HepG2 (cell line): ENCODE results near the gene HSPA1L. TPM values are rescaled to one million over a fixed set of nuclear protein-coding genes. Genes with fewer than 3 reads are reported as not detected.

Experiments used
- ERF ChIP-seq: IDR thresholded peaks from 2 replicates; pipeline ENCODE4 v1.6.1; 2018; ENCODE audit warnings: missing biosample characterization, missing genetic modification reagents
- FOXK2 ChIP-seq: fragments of 450-650 bp; IDR thresholded peaks from 2 replicates; pipeline ENCODE4 v1.6.1; 2016
- FOXO1 ChIP-seq: sonication (generic); formaldehyde crosslinking; IDR thresholded peaks from 2 replicates; pipeline ENCODE4 v1.4.0; 2020; ENCODE audit warnings: missing genetic modification reagents
- GPBP1L1 ChIP-seq: sonication (generic); formaldehyde crosslinking; IDR thresholded peaks from 2 replicates; pipeline ENCODE4 v1.5.0; 2020; ENCODE audit warnings: mild to moderate bottlenecking, missing genetic modification reagents
- HNF4A ChIP-seq: sonication (generic); formaldehyde crosslinking; IDR thresholded peaks from 2 replicates; pipeline ENCODE4 v1.4.0; 2020; ENCODE audit warnings: missing genetic modification reagents
- JARID2 ChIP-seq: sonication (generic); formaldehyde crosslinking; IDR thresholded peaks from 2 replicates; pipeline ENCODE4 v1.8.1; 2023; ENCODE audit warnings: missing genetic modification reagents, inconsistent platforms; ENCODE audit not compliant: insufficient replicate concordance
- KAT7 ChIP-seq: IDR thresholded peaks from 2 replicates; pipeline ENCODE4 v1.6.1; 2018; ENCODE audit warnings: borderline replicate concordance, missing compliant biosample characterization
- KDM1A ChIP-seq: IDR thresholded peaks from 2 replicates; pipeline ENCODE4 v1.6.1; 2016; ENCODE audit warnings: missing compliant biosample characterization
- MAF1 ChIP-seq: sonication (generic); formaldehyde crosslinking; IDR thresholded peaks from 2 replicates; pipeline ENCODE4 v1.5.0; 2020; ENCODE audit warnings: missing genetic modification reagents, borderline replicate concordance
- MAFF ChIP-seq: IDR thresholded peaks from 2 replicates; pipeline ENCODE4 v1.6.1; 2011; ENCODE audit warnings: low read depth, low read length, improper control_type of control experiment
- MIER2 ChIP-seq: IDR thresholded peaks from 2 replicates; pipeline ENCODE4 v1.6.1; 2016; ENCODE audit warnings: missing biosample characterization, missing genetic modification reagents
- MTF1 ChIP-seq: sonication (generic); formaldehyde crosslinking; IDR thresholded peaks from 2 replicates; pipeline ENCODE4 v1.5.0; 2020; ENCODE audit warnings: missing genetic modification reagents
- MXD4 ChIP-seq: IDR thresholded peaks from 2 replicates; pipeline ENCODE4 v1.6.1; 2016; ENCODE audit warnings: mild to moderate bottlenecking, missing biosample characterization, missing genetic modification reagents
- PTBP1 ChIP-seq: fragments of 200-400 bp; formaldehyde crosslinking; IDR thresholded peaks from 2 replicates; pipeline ENCODE4 v1.6.1; 2018; ENCODE audit warnings: low read length, low read depth; ENCODE audit not compliant: poor library complexity, severe bottlenecking
- RFXAP ChIP-seq: sonication (generic); formaldehyde crosslinking; IDR thresholded peaks from 2 replicates; pipeline ENCODE4 v1.4.0; 2020; ENCODE audit warnings: missing genetic modification reagents, borderline replicate concordance
- SIX4 ChIP-seq: sonication (generic); formaldehyde crosslinking; IDR thresholded peaks from 2 replicates; pipeline ENCODE4 v1.4.0; 2020; ENCODE audit warnings: missing genetic modification reagents
- TEF ChIP-seq: sonication (generic); formaldehyde crosslinking; IDR thresholded peaks from 2 replicates; pipeline ENCODE4 v1.5.0; 2020; ENCODE audit warnings: missing genetic modification reagents
- ZNF101 ChIP-seq: sonication (generic); formaldehyde crosslinking; IDR thresholded peaks from 2 replicates; pipeline ENCODE4 v1.4.0; 2020; ENCODE audit warnings: mild to moderate bottlenecking, low read depth, missing genetic modification reagents, borderline replicate concordance
- ZNF235 ChIP-seq: sonication (generic); formaldehyde crosslinking; IDR thresholded peaks from 2 replicates; pipeline ENCODE4 v1.8.1; 2023; ENCODE audit warnings: mild to moderate bottlenecking, missing genetic modification reagents, borderline replicate concordance
- ZNF556 ChIP-seq: sonication (generic); formaldehyde crosslinking; IDR thresholded peaks from 2 replicates; pipeline ENCODE4 v1.4.0; 2020; ENCODE audit warnings: mild to moderate bottlenecking, missing genetic modification reagents, borderline replicate concordance
- ZNF558 ChIP-seq: sonication (generic); formaldehyde crosslinking; IDR thresholded peaks from 2 replicates; pipeline ENCODE4 v1.9.0; 2022; ENCODE audit warnings: mild to moderate bottlenecking, missing genetic modification reagents, borderline replicate concordance
- ZNF768 ChIP-seq: sonication (generic); formaldehyde crosslinking; IDR thresholded peaks from 2 replicates; pipeline ENCODE4 v1.4.0; 2020; ENCODE audit warnings: missing genetic modification reagents
- ZNF83 ChIP-seq: sonication (generic); formaldehyde crosslinking; IDR thresholded peaks from 2 replicates; pipeline ENCODE4 v1.4.0; 2020; ENCODE audit warnings: missing genetic modification reagents, mild to moderate bottlenecking, borderline replicate concordance
- ZSCAN30 ChIP-seq: sonication (generic); formaldehyde crosslinking; IDR thresholded peaks from 2 replicates; pipeline ENCODE4 v1.5.0; 2020; ENCODE audit warnings: mild to moderate bottlenecking, missing genetic modification reagents
- polyA plus RNA-seq, 8 experiments: library from polyadenylated mRNA; depleted of rRNA in 3 of 8; stranded (reverse) in 7 of 8; unstranded in 1 of 8; fragments of >200 nt; fragmentation: Illumina TruSeq in 4 of 8; extraction: Trizol in 4 of 8; gene quantifications; 2 replicates each; pipeline versions ENCODE4 v1.2.1 to v1.2.3, GENCODE V29; 2011 to 2016; ENCODE audit warnings: low read depth in 4 of 8, missing spikeins in 1 of 8, mixed read lengths in 1 of 8; ENCODE audit not compliant: insufficient read depth in 1 of 8
- total RNA-seq, 5 experiments: library from RNA; depleted of rRNA; stranded (reverse); fragments of >200 nt; fragmentation: Illumina TruSeq; extraction: Trizol; gene quantifications; 2 replicates each; pipeline ENCODE4 v1.2.3, GENCODE V29; 2016; ENCODE audit warnings: low read depth in 1 of 5
- TF ChIP-seq, protein P1 (sequence below): sonication (generic); formaldehyde crosslinking; IDR thresholded peaks from 2 replicates; pipeline ENCODE4 v1.5.0; 2020; ENCODE audit warnings: missing genetic modification reagents, mild to moderate bottlenecking, borderline replicate concordance

Gene HSPA1L
- total and polyA plus RNA-seq, 2 of the 13 experiments (the other 11 are each of a cell fraction or from before 2014, with no cell fraction given) = 0.55 to 1.0 TPM

- peak; percentile 63 for TF ChIP-seq JARID2 (CRISPR knock-in tag)
- TF ChIP-seq ERF (CRISPR knock-in tag) = peak; percentile 91
- peak; percentile 75 for TF ChIP-seq MXD4 (CRISPR knock-in tag)
- TF ChIP-seq FOXK2 = no peak
- TF ChIP-seq ZNF83 (CRISPR knock-in tag) = 0 out of 2 replicates have a peak, but pooled peaks have one; percentile 69
- no peak for TF ChIP-seq GPBP1L1 (CRISPR knock-in tag)
- no peak for TF ChIP-seq MAFF
- 0 out of 2 replicates have a peak, but pooled peaks have one; percentile 46 for TF ChIP-seq KDM1A (CRISPR knock-in tag)
- peak; percentile 73; the same call in 1 of the 2 replicates for TF ChIP-seq ZNF558
- TF ChIP-seq SIX4 (CRISPR knock-in tag) = peak; percentile 68; the same call in 1 of the 2 replicates
- TF ChIP-seq ZNF235 (CRISPR knock-in tag) = no peak; the same call in 1 of the 2 replicates
- peak; percentile 18; the same call in 1 of the 2 replicates for TF ChIP-seq MIER2 (CRISPR knock-in tag)
- TF ChIP-seq, protein P1, sequence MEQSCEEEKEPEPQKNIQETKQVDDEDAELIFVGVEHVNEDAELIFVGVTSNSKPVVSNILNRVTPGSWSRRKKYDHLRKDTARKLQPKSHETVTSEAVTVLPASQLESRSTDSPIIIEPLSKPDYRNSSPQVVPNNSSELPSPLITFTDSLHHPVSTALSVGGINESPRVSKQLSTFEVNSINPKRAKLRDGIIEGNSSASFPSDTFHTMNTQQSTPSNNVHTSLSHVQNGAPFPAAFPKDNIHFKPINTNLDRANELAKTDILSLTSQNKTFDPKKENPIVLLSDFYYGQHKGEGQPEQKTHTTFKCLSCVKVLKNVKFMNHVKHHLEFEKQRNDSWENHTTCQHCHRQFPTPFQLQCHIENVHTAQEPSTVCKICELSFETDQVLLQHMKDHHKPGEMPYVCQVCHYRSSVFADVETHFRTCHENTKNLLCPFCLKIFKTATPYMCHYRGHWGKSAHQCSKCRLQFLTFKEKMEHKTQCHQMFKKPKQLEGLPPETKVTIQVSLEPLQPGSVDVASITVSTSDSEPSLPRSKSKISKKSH (CRISPR knock-in tag) = peak; percentile 85
- peak; percentile 71; the same call in 1 of the 2 replicates for TF ChIP-seq ZNF556 (CRISPR knock-in tag)
- 0 out of 2 replicates have a peak, but pooled peaks have one; percentile 70 for TF ChIP-seq MTF1 (CRISPR knock-in tag)
- TF ChIP-seq HNF4A (CRISPR knock-in tag) = no peak
- no peak for TF ChIP-seq ZSCAN30
- peak; percentile 74; the same call in 1 of the 2 replicates for TF ChIP-seq ZNF768
- peak; percentile 28 for TF ChIP-seq PTBP1
- TF ChIP-seq TEF (CRISPR knock-in tag) = 0 out of 2 replicates have a peak, but pooled peaks have one; percentile 22
- TF ChIP-seq KAT7 (CRISPR knock-in tag) = peak; percentile 92; the same call in 1 of the 2 replicates
- peak; percentile 73 for TF ChIP-seq FOXO1
- peak; percentile 95 for TF ChIP-seq RFXAP (CRISPR knock-in tag)
- peak; percentile 83; the same call in 1 of the 2 replicates for TF ChIP-seq MAF1
- no peak for TF ChIP-seq ZNF101 (CRISPR knock-in tag)
Measured at GRCh38 chr6:31862344-31863235, 47.5 kb upstream of the HSPA1L start, which contains the start of gene NEU1 (continued).
